Measurements from ENCODE around the gene ARHGEF35.

Gene ARHGEF35

GRCh38 chr7:144144426-144144825 is 51.2 kb downstream of the ARHGEF35 start:
- no peak overlapping the region for H3K4me3 ChIP-seq (ENCODE audit: low read length)
- no peak for TF ChIP-seq CTCF (IDR thresholded peaks at IDR 0.05; ENCODE audit: insufficient read depth, low read depth, low read length, missing control alignments)
- no peak for DNase-seq (ENCODE audit: low read depth)

DNA sequence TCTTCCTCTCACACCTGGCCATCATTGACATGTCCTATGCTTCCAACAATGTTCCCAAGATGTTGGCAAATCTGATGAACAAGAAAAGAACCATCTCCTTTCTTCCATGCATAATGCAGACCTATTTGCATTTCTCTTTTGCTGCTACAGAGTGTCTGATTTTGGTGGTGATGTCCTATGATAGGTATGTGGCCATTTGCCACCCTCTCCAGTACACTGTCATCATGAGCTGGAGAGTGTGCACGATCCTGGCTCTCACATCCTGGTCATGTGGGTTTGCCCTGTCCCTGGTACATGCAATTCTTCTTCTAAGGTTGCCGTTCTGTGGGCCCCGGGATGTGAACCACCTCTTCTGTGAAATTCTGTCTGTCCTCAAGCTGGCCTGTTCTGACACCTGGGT is 53.4 kb downstream of the ARHGEF35 start:
- TF ChIP-seq CTCF (IDR thresholded peaks at IDR 0.05; ENCODE audit: insufficient read depth, low read depth, low read length, missing control alignments), result no peak
- no peak for DNase-seq (ENCODE audit: low read depth)
- no peak overlapping the region for H3K4me3 ChIP-seq (ENCODE audit: low read length)

- no peak overlapping the region for H3K4me3 ChIP-seq (ENCODE audit: low read length)
- TF ChIP-seq CTCF (IDR thresholded peaks at IDR 0.05; ENCODE audit: insufficient read depth, low read depth, low read length, missing control alignments), result no peak
- no peak for DNase-seq (ENCODE audit: low read depth)
Observed at GRCh38 chr7:144137501-144137900, 58.1 kb downstream of the ARHGEF35 start.

All from epithelial cell of esophagus (primary cell).